LNCaP clone FGC (cell line): ENCODE results near the gene PRDM5.

ENCODE experiments used
- DNase-seq: peaks from one replicate; pipeline ENCODE4 v3.0.0-alpha.2; 2011; ENCODE audit warnings: low read depth
- H3K4me3 ChIP-seq: 2 replicates; pipeline ENCODE4 v1.5.1; 2011; ENCODE audit warnings: mild to moderate bottlenecking, low read depth, low read length, control low read depth
- CTCF ChIP-seq: IDR thresholded peaks from 2 replicates; pipeline ENCODE4 v1.5.1; 2012; ENCODE audit warnings: mild to moderate bottlenecking; ENCODE audit not compliant: control insufficient read depth, insufficient read depth; ENCODE audit errors: extremely low read depth

The PRDM5 gene

DNA sequence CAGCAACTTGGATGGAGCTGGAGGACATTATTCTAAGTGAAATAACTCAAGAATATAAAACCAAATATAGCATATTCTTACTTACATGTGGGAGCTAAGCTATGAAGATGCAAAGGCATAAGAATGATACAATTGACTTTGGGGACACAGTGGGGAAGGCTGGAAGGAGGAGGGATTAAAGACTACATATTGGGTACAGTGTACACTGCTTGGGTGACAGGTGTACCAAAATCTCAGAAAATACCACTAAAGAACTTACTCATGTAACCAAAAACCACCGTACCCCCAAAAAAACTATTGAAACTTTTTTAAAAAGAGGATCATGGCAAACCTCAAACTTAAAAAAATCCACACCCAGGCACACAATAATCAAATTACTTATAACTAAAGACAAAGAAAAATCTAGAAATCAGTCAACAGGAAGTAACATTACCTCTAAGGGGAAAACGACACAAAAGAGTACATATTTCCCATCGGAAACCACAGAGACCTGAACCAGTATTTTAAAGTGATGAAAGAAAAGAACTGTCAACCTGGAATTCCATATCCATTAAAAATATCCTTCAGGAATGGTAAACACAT, 241.8 kb downstream of the PRDM5 start:
- no peak for DNase-seq
- TF ChIP-seq CTCF = no peak
- H3K4me3 ChIP-seq = no peak overlapping the region

GRCh38 chr4:120673696-120674095, 248.8 kb downstream of the PRDM5 start:
- DNase-seq = no peak

GRCh38 chr4:120672558-120673147, 249.9 kb downstream of the PRDM5 start:
- DNase-seq = no peak
- no peak overlapping the region for H3K4me3 ChIP-seq
- no peak for TF ChIP-seq CTCF

More at GRCh38 chr4:120673696-120674095, 248.8 kb downstream of the PRDM5 start:
- no peak overlapping the region for H3K4me3 ChIP-seq
- no peak for TF ChIP-seq CTCF

GRCh38 chr4:120672076-120672475, 250.4 kb downstream of the PRDM5 start:
- DNase-seq = no peak
- no peak for TF ChIP-seq CTCF
- no peak overlapping the region for H3K4me3 ChIP-seq

GRCh38 chr4:120671538-120671937, 251.0 kb downstream of the PRDM5 start:
- no peak for TF ChIP-seq CTCF
- DNase-seq = no peak
- no peak overlapping the region for H3K4me3 ChIP-seq

- H3K4me3 ChIP-seq = no peak overlapping the region
- no peak for DNase-seq
- no peak for TF ChIP-seq CTCF
Observed at GRCh38 chr4:120667102-120667501, 255.4 kb downstream of the PRDM5 start.

- DNase-seq = no peak
- H3K4me3 ChIP-seq = no peak overlapping the region
- TF ChIP-seq CTCF = no peak
Observed at GRCh38 chr4:120664851-120665250, 257.7 kb downstream of the PRDM5 start.
